ENCODE results near the gene PCGF6.

DNA sequence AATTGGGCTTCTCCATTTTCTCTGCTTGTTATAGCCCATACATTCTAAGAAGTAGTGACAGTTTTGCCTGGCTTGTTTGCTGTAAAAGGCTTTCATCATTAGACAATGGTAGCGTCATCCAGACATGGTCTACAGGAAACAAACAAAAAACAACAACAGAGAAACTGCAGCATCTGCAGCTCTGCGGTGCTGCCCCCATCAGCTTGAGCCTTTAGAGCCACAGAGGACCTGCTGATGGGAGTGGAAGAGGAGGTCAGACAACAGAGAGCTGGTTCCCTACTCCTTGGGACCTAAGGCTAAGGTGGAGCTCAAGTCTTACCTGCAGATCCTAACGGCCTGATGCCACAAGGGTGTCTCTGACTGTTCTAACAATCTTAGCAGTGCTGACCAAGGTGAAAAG is 70.9 kb downstream of the PCGF6 start:
- TF ChIP-seq TAF1 (IDR thresholded peaks at IDR 0.05; ENCODE audit: borderline replicate concordance, low read depth, low read length) = no peak
- TF ChIP-seq POLR2A (IDR thresholded peaks at IDR 0.05; ENCODE audit: low read depth, low read length) = no peak

All from GM12892 (cell line).